Astrocyte (in vitro differentiated cells and primary cell): ENCODE measurements around the gene GDPD4. TPM values are rescaled to one million over a fixed set of nuclear protein-coding genes. Genes with fewer than 3 reads are reported as not detected.

ENCODE experiments used
- DNase-seq: peaks from one replicate; pipeline ENCODE4 v3.0.0-alpha.2; 2010; ENCODE audit warnings: low read depth
- FAIRE-seq: peaks from 2 replicates; lab custom pipeline; 2011; peaks lifted over from hg19 to GRCh38; lab: Jason Lieb, UNC
- H2AFZ ChIP-seq: 2 replicates; pipeline ENCODE4 v1.6.0; 2012; ENCODE audit warnings: low read depth, low read length, inconsistent platforms
- H3K27ac ChIP-seq: 2 replicates; pipeline ENCODE4 v1.5.1; 2011; ENCODE audit warnings: low read depth, low read length, inconsistent platforms
- H3K27me3 ChIP-seq: 2 replicates; pipeline ENCODE4 v1.6.0; 2011; ENCODE audit warnings: low read length, inconsistent platforms; ENCODE audit not compliant: insufficient read depth
- H3K36me3 ChIP-seq: 2 replicates; pipeline ENCODE4 v1.5.1; 2011; ENCODE audit warnings: low read length, inconsistent platforms; ENCODE audit not compliant: insufficient read depth
- H3K4me1 ChIP-seq: 2 replicates; pipeline ENCODE4 v1.5.1; 2011; ENCODE audit warnings: low read length, inconsistent platforms; ENCODE audit not compliant: insufficient read depth
- H3K4me2 ChIP-seq: 2 replicates; pipeline ENCODE4 v1.6.0; 2012; ENCODE audit warnings: low read length, inconsistent platforms
- H3K4me3 ChIP-seq: 2 replicates; pipeline ENCODE4 v1.5.1; 2011; ENCODE audit warnings: low read depth, mild to moderate bottlenecking, low read length, inconsistent platforms; ENCODE audit not compliant: insufficient read depth
- H3K79me2 ChIP-seq: 2 replicates; pipeline ENCODE4 v1.6.0; 2012; ENCODE audit warnings: mild to moderate bottlenecking, low read length, inconsistent platforms; ENCODE audit not compliant: insufficient read depth
- H3K9ac ChIP-seq: 2 replicates; pipeline ENCODE4 v1.6.0; 2012; ENCODE audit warnings: mild to moderate bottlenecking, low read length, inconsistent platforms
- H3K9me3 ChIP-seq: 2 replicates; pipeline ENCODE4 v1.5.1; 2012; ENCODE audit warnings: low read depth, mild to moderate bottlenecking, low read length, inconsistent platforms; ENCODE audit not compliant: insufficient read depth
- H4K20me1 ChIP-seq: 2 replicates; pipeline ENCODE4 v1.6.0; 2012; ENCODE audit warnings: low read length, inconsistent platforms; ENCODE audit not compliant: insufficient read depth
- H3K27ac Mint-ChIP-seq: one replicate; pipeline ENCODE4 v1.8.0; 2021; ENCODE audit warnings: mild to moderate bottlenecking, mixed read lengths; ENCODE audit not compliant: unreplicated experiment
- H3K27me3 Mint-ChIP-seq: one replicate; pipeline ENCODE4 v1.8.0; 2021; ENCODE audit warnings: low read depth, mixed read lengths; ENCODE audit not compliant: unreplicated experiment
- H3K36me3 Mint-ChIP-seq: one replicate; pipeline ENCODE4 v1.8.0; 2021; ENCODE audit warnings: low read depth, mixed read lengths; ENCODE audit not compliant: unreplicated experiment
- H3K4me1 Mint-ChIP-seq: one replicate; pipeline ENCODE4 v1.8.0; 2021; ENCODE audit warnings: low read depth, mixed read lengths; ENCODE audit not compliant: unreplicated experiment
- H3K4me3 Mint-ChIP-seq: one replicate; pipeline ENCODE4 v1.8.0; 2021; ENCODE audit warnings: mild to moderate bottlenecking, moderate library complexity, mixed read lengths; ENCODE audit not compliant: unreplicated experiment
- H3K9me3 Mint-ChIP-seq: one replicate; pipeline ENCODE4 v1.8.0; 2021; ENCODE audit warnings: mild to moderate bottlenecking, mixed read lengths; ENCODE audit not compliant: unreplicated experiment
- EZH2 ChIP-seq: IDR thresholded peaks from 2 replicates; pipeline ENCODE4 v1.6.1; 2012; ENCODE audit warnings: mild to moderate bottlenecking, low read length, inconsistent platforms; ENCODE audit not compliant: insufficient read depth
- total RNA-seq: library from RNA; stranded (reverse); gene quantifications from 2 replicates; pipeline ENCODE4 v1.2.1, GENCODE V29; 2021
- TF ChIP-seq, protein P1 (sequence below): IDR thresholded peaks from 2 replicates; pipeline ENCODE4 v1.5.1; 2011; ENCODE audit warnings: low read depth, mild to moderate bottlenecking, inconsistent platforms, low read length, moderate library complexity; ENCODE audit not compliant: insufficient read depth

GDPD4 gene
- total RNA-seq, 1 donor from 2014 or later: not detected

DNA sequence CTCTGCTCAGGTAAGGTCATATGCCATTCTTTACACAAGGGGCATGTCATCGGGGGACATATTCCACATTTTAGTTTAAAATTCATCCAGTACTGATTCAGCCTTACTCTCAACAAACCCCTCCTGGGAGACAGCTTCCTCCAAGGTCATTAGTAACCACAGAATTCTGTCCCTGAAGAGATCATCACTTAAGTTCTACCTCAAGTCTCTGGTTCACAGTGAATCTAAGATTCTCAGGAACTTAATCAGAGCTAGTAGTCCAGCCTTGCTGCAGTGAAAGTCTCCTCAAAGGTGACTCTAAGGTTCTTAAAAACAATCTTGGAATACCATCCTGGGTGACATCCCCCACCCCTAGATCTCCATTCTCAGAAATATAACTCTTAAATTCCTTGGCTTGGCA lies 18.9 kb upstream of the GDPD4 start:
- Histone ChIP-seq H3K9ac (no peak overlapping the region), H3K4me2 (no peak overlapping the region), H3K9me3 (no peaks in the 10 kb centered on the region), H3K27ac (no peak overlapping the region), H2AFZ (no peak overlapping the region), H4K20me1 (no peaks in the 10 kb centered on the region), H3K4me3 (no peak overlapping the region), H3K36me3 (no peaks in the 10 kb centered on the region), H3K27me3 (no peaks in the 10 kb centered on the region), H3K79me2 (no peaks in the 10 kb centered on the region), H3K4me1 (peaks cover 10% of the 10 kb centered on the region)
- FAIRE-seq: no peak
- Mint-ChIP-seq H3K4me1 (peaks cover 14% of the 10 kb centered on the region), H3K4me3 (no peak overlapping the region), H3K27ac (no peak overlapping the region), H3K27me3 (no peaks in the 10 kb centered on the region), H3K36me3 (peaks cover 7% of the 10 kb centered on the region), H3K9me3 (no peaks in the 10 kb centered on the region)
- peak; percentile 24 for DNase-seq
- TF ChIP-seq EZH2: no peak
- TF ChIP-seq, protein P1, sequence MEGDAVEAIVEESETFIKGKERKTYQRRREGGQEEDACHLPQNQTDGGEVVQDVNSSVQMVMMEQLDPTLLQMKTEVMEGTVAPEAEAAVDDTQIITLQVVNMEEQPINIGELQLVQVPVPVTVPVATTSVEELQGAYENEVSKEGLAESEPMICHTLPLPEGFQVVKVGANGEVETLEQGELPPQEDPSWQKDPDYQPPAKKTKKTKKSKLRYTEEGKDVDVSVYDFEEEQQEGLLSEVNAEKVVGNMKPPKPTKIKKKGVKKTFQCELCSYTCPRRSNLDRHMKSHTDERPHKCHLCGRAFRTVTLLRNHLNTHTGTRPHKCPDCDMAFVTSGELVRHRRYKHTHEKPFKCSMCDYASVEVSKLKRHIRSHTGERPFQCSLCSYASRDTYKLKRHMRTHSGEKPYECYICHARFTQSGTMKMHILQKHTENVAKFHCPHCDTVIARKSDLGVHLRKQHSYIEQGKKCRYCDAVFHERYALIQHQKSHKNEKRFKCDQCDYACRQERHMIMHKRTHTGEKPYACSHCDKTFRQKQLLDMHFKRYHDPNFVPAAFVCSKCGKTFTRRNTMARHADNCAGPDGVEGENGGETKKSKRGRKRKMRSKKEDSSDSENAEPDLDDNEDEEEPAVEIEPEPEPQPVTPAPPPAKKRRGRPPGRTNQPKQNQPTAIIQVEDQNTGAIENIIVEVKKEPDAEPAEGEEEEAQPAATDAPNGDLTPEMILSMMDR: no peak

DNA sequence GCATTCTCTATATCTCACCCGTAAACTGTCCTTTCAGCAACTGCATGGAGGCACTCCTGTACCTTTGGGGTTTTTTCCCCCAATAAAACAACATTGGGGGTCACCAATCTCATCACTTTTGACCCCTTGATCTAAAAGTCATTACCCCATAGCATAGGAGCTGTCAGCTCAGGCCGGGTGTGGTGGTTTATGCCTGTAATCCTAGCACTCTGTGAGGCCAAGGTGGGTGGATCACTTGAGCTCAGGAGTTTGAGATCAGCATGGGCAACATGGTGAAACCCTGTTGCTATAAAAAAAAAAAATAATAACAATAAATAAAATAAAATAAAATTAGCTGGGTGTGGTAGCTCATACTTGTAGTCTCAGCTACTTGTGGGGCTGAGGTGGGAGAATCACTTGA lies 17.1 kb upstream of the GDPD4 start:
- H4K20me1 ChIP-seq: no peaks in the 10 kb centered on the region
- H3K27me3 ChIP-seq: no peaks in the 10 kb centered on the region
- peaks cover 10% of the 10 kb centered on the region for H3K4me1 ChIP-seq
- H3K36me3 ChIP-seq: no peaks in the 10 kb centered on the region
- H3K79me2 ChIP-seq: no peaks in the 10 kb centered on the region
- no peak overlapping the region for H3K9ac ChIP-seq
- no peak overlapping the region for H3K4me2 ChIP-seq
- DNase-seq (no peak), FAIRE-seq (no peak)
- H3K27me3 Mint-ChIP-seq: no peaks in the 10 kb centered on the region
- no peaks in the 10 kb centered on the region for H3K9me3 Mint-ChIP-seq
- peaks cover 7% of the 10 kb centered on the region for H3K36me3 Mint-ChIP-seq
- H3K4me1 Mint-ChIP-seq: peaks cover 14% of the 10 kb centered on the region
- H3K27ac Mint-ChIP-seq: no peak overlapping the region
- TF ChIP-seq, protein P1: no peak
- no peak for TF ChIP-seq EZH2
- no peak overlapping the region for H2AFZ ChIP-seq
- H3K27ac ChIP-seq: no peak overlapping the region
- H3K9me3 ChIP-seq: no peaks in the 10 kb centered on the region
- H3K4me3 ChIP-seq: no peak overlapping the region
- no peak overlapping the region for H3K4me3 Mint-ChIP-seq

DNA sequence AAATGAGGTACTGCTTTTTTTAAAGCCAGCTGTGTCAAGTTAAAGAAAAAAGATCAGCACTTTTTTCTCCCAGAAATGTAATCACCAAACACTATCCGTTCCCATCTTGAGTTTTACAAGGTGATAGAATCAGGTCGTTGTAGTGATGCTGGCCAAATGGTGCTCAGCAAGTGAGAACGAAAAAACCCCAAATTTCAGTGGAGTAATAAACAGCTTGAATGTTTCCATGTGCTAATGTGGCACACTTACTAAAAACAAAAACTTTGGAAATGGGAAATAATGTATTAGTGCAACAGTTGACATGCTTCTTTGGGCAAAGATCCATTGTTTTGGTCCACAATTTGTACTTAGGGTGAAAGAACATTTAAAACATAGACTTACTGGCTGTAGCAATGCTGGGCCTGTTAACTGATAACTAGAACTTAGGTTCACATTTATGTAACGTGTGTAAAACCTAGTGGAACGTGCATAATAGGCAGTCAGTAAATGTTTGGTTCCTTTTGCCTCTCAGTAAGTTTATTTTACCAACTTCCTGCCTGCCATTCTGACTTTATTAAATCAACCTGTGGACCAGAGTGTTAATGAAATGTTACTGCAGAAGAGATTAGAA lies 15.4 kb upstream of the GDPD4 start:
- TF ChIP-seq, protein P1: no peak
- TF ChIP-seq EZH2: no peak
- Mint-ChIP-seq H3K27me3 (no peaks in the 10 kb centered on the region), H3K36me3 (peaks cover 2% of the 10 kb centered on the region), H3K27ac (no peak overlapping the region), H3K4me3 (no peak overlapping the region), H3K9me3 (peaks cover 2% of the 10 kb centered on the region), H3K4me1 (peaks cover 9% of the 10 kb centered on the region)
- Histone ChIP-seq H3K36me3 (no peaks in the 10 kb centered on the region), H3K79me2 (no peaks in the 10 kb centered on the region), H3K4me1 (no peaks in the 10 kb centered on the region), H3K4me2 (no peak overlapping the region), H3K27ac (no peak overlapping the region), H3K9ac (no peak overlapping the region), H3K9me3 (no peaks in the 10 kb centered on the region), H4K20me1 (no peaks in the 10 kb centered on the region), H3K4me3 (no peak overlapping the region), H2AFZ (no peak overlapping the region), H3K27me3 (no peaks in the 10 kb centered on the region)
- no peak for FAIRE-seq
- no peak for DNase-seq
